Measurements from ENCODE around the gene TLR4.

TLR4 gene

DNA sequence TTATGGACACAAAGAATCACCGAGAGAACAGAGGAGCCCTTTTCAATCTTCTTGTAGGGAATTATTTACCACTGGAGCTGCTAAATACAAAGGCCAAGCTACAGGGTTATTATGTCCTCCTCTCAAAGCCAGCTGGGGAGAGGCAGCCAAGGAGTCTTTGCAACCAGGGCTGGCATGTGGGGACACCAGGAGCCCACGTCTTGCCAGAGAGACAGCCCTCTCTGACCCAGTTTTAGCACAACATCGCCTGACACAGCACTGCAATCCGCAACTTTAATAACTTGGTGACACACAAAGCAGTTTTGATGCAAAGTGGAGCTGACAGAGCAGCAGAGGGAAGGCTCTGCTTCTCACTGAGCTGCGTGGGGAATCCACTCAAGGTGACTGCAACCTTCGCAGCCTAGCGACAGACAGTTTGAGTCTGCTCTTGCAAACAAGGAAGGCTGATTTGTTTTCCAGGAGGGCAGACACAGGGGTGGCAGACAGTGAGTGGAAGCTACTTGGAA, 33.6 kb downstream of the TLR4 start:
- H3K27ac ChIP-seq: no peak overlapping the region
- no peaks in the 10 kb centered on the region for H3K27me3 ChIP-seq (replicated peaks)
- in situ Hi-C loops (cut with HindIII; ENCODE audit: low pct_ligation_motif_present, low sequenced_read_pairs): no loop called here
- TF ChIP-seq CTCF (IDR thresholded peaks at IDR 0.05; ENCODE audit: low read depth, low read length, missing control alignments): no peak
- no peak for DNase-seq
- no peak overlapping the region for H3K4me3 ChIP-seq (ENCODE audit: low read depth, low read length)
- H3K36me3 ChIP-seq (replicated peaks): no peaks in the 10 kb centered on the region

GRCh38 chr9:117739206-117739605, 35.0 kb downstream of the TLR4 start:
- no peaks in the 10 kb centered on the region for H3K27me3 ChIP-seq (replicated peaks)
- no peak overlapping the region for H3K4me3 ChIP-seq (ENCODE audit: low read depth, low read length)
- TF ChIP-seq CTCF (IDR thresholded peaks at IDR 0.05; ENCODE audit: low read depth, low read length, missing control alignments): no peak
- in situ Hi-C loops (cut with HindIII; ENCODE audit: low pct_ligation_motif_present, low sequenced_read_pairs): no loop called here
- no peak overlapping the region for H3K27ac ChIP-seq
- DNase-seq: no peak
- H3K36me3 ChIP-seq (replicated peaks): no peaks in the 10 kb centered on the region

DNA sequence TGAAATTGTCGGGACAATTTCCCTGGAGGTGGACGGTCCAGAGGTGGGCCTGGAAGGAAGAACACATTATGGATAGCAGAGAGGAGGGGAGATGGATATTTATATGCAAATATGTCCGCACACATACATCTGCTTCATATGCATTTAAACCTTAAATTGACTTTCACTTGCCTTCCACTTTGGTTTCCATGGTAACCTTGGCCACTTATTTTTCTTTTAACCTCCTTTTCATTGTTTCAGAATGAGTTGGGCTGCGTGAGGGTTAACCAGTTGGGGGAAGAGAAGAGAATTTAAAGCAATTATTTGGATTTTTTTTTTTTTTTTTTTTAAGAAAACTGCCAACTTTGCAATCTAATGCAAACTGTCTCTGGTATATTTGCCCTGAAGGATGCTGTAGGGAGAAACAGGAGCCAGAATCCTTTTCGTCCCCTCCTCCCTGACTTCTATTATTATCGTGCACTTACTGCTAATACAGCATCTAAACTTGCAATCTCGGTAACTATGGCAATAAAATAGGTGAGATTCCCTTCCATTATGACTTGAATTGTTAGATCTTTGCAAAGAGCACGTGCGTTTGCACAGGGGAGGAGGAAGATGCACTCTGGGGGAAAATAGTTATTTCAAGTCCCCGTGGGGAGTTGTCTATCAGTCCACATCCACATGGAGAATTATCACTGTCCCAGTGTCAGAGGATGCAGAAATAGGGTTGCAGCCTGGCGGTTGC, 35.6 kb downstream of the TLR4 start:
- DNase-seq: no peak
- Histone ChIP-seq H3K27me3 (replicated peaks) (no peaks in the 10 kb centered on the region), H3K4me3 (ENCODE audit: low read depth, low read length) (no peak overlapping the region), H3K27ac (no peak overlapping the region), H3K36me3 (replicated peaks) (no peaks in the 10 kb centered on the region)
- in situ Hi-C loops (cut with HindIII; ENCODE audit: low pct_ligation_motif_present, low sequenced_read_pairs): no loop called here
- TF ChIP-seq CTCF (IDR thresholded peaks at IDR 0.05; ENCODE audit: low read depth, low read length, missing control alignments): no peak

DNA sequence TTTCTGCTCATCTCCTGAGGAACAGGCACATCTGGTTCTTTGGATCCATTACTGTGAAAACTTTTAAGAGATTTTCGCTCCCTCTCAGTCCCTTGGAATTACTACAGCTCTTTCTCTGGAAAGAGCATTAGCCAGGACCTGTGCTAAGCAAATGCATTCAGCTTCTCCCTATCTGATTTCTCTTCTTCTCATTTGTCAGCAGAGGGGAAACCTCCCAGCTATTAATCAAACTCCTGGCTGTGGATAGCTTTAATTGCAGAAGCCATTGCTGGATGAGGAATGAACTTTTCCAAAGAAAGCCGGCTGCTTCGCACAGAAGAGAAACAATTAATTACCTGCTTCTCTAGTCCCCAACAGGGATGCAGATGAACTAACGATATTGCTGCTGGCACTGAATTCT, 37.9 kb downstream of the TLR4 start:
- no peaks in the 10 kb centered on the region for H3K27me3 ChIP-seq (replicated peaks)
- H3K36me3 ChIP-seq (replicated peaks): no peaks in the 10 kb centered on the region
- in situ Hi-C loops (cut with HindIII; ENCODE audit: low pct_ligation_motif_present, low sequenced_read_pairs): no loop called here
- H3K27ac ChIP-seq: no peak overlapping the region
- H3K4me3 ChIP-seq (ENCODE audit: low read depth, low read length): no peak overlapping the region
- no peak for TF ChIP-seq CTCF (IDR thresholded peaks at IDR 0.05; ENCODE audit: low read depth, low read length, missing control alignments)
- no peak for DNase-seq

DNA sequence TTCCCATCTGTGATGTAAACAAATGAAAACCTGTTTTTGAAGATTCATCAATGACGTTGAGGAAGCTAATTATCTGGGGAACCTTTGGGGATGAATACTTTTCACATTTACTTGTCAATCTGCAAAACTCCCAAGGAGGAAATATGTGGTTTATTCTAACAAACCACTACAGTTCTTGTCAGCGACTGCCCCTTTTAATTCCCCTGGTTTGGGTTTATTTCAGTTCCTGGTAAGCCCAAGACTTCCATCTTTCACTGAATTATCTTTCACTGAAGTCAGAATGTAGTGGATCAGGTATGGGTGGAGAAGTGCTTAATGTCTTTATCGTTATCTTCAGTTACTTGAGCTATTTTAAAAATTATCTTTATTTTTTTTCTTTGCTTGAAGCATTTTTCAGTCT, 40.2 kb downstream of the TLR4 start:
- Histone ChIP-seq H3K4me3 (ENCODE audit: low read depth, low read length) (peak overlapping the region; percentile 57), H3K27ac (no peak overlapping the region), H3K27me3 (replicated peaks) (no peaks in the 10 kb centered on the region), H3K36me3 (replicated peaks) (no peaks in the 10 kb centered on the region)
- in situ Hi-C loops (cut with HindIII; ENCODE audit: low pct_ligation_motif_present, low sequenced_read_pairs): no loop called here
- TF ChIP-seq CTCF (IDR thresholded peaks at IDR 0.05; ENCODE audit: low read depth, low read length, missing control alignments): no peak
- DNase-seq: no peak

All from brain microvascular endothelial cell (primary cell).